Mesendoderm (in vitro differentiated cells): Measurements from ENCODE around the gene PTDSS2.

ENCODE experiments used
- DNase-seq: peaks from one replicate; pipeline ENCODE4 v3.0.0; 2013
- H2AK5ac ChIP-seq: 2 replicates; pipeline ENCODE4 v1.6.1; 2013; ENCODE audit warnings: low read length, inconsistent platforms
- H2BK120ac ChIP-seq: 2 replicates; pipeline ENCODE4 v1.6.1; 2013; ENCODE audit warnings: low read depth, mild to moderate bottlenecking, low read length, moderate library complexity, mixed read lengths
- H2BK15ac ChIP-seq: replicated peaks from 2 replicates; pipeline ENCODE4 v1.6.1; 2013; ENCODE audit warnings: low read depth, mild to moderate bottlenecking, moderate library complexity
- H2BK5ac ChIP-seq: 2 replicates; pipeline ENCODE4 v1.6.1; 2013; ENCODE audit warnings: low read length, inconsistent platforms
- H3K18ac ChIP-seq: 2 replicates; pipeline ENCODE4 v1.6.1; 2013; ENCODE audit warnings: mild to moderate bottlenecking, low read length, mixed read lengths
- H3K23ac ChIP-seq: one replicate; pipeline ENCODE4 v1.6.1; 2013; ENCODE audit warnings: low read length
- H3K27ac ChIP-seq: 2 replicates; pipeline ENCODE4 v1.5.1; 2013; ENCODE audit warnings: low read depth, mild to moderate bottlenecking, inconsistent platforms, low read length, moderate library complexity
- H3K27me3 ChIP-seq: 2 replicates; pipeline ENCODE4 v1.6.1; 2013; ENCODE audit warnings: low read length, control low read depth, mild to moderate bottlenecking, inconsistent platforms; ENCODE audit not compliant: insufficient read depth, poor library complexity
- H3K36me3 ChIP-seq: 2 replicates; pipeline ENCODE4 v1.6.1; 2013; ENCODE audit warnings: low read length, inconsistent platforms; ENCODE audit not compliant: control insufficient read depth, insufficient read depth
- H3K4ac ChIP-seq: one replicate; pipeline ENCODE4 v1.6.1; 2013; ENCODE audit warnings: low read depth, mild to moderate bottlenecking, low read length, moderate library complexity
- H3K4me1 ChIP-seq: 2 replicates; pipeline ENCODE4 v1.6.1; 2013; ENCODE audit warnings: low read depth, low read length, inconsistent platforms; ENCODE audit not compliant: control insufficient read depth
- H3K4me2 ChIP-seq: 2 replicates; pipeline ENCODE4 v1.6.1; 2013; ENCODE audit warnings: low read length
- H3K4me3 ChIP-seq: 2 replicates; pipeline ENCODE4 v1.5.1; 2013; ENCODE audit warnings: mild to moderate bottlenecking, low read length
- H3K56ac ChIP-seq: one replicate; pipeline ENCODE4 v1.6.1; 2013; ENCODE audit warnings: low read length
- H3K79me1 ChIP-seq: 2 replicates; pipeline ENCODE4 v1.6.1; 2013; ENCODE audit warnings: low read length, inconsistent platforms
- H3K79me2 ChIP-seq: 2 replicates; pipeline ENCODE4 v1.6.1; 2013; ENCODE audit warnings: mild to moderate bottlenecking, low read length; ENCODE audit not compliant: control insufficient read depth, insufficient read depth
- H3K9ac ChIP-seq: 2 replicates; pipeline ENCODE4 v1.6.1; 2013; ENCODE audit warnings: low read length, inconsistent platforms
- H4K5ac ChIP-seq: one replicate; pipeline ENCODE4 v1.6.1; 2013; ENCODE audit warnings: low read length
- H4K8ac ChIP-seq: one replicate; pipeline ENCODE4 v1.6.1; 2013; ENCODE audit warnings: low read depth, mild to moderate bottlenecking, control low read depth, low read length, moderate library complexity
- WGBS: extraction: QIAGEN DNeasy Blood & Tissue Kit; methylation state at CpG from one replicate; pipeline ENCODE4 v1.1.7; 2013; ENCODE audit warnings: low lambda C conversion rate, missing lambda C conversion rate; ENCODE audit not compliant: insufficient coverage; ENCODE audit errors: extremely low coverage; 5-methylcytosine and 5-hydroxymethylcytosine counted together

The PTDSS2 gene

GRCh38 chr11:475941-476340, 25.9 kb downstream of the PTDSS2 start:
- H4K5ac ChIP-seq: no peak overlapping the region

GRCh38 chr11:476416-476815, 26.3 kb downstream of the PTDSS2 start:
- Histone ChIP-seq H3K4me2 (no peak overlapping the region), H3K23ac (no peak overlapping the region), H4K8ac (no peak overlapping the region), H3K79me2 (peaks cover 8% of the 10 kb centered on the region), H3K4ac (no peak overlapping the region), H3K79me1 (peaks cover 11% of the 10 kb centered on the region), H2BK120ac (no peak overlapping the region), H3K18ac (no peak overlapping the region), H3K56ac (no peak overlapping the region), H3K9ac (no peak overlapping the region), H2BK5ac (no peak overlapping the region), H2BK15ac (no peak overlapping the region), H4K5ac (no peak overlapping the region), H3K4me1 (no peaks in the 10 kb centered on the region), H3K36me3 (peaks cover 2% of the 10 kb centered on the region), H3K4me3 (no peak overlapping the region), H3K27ac (no peak overlapping the region), H2AK5ac (no peak overlapping the region), H3K27me3 (no peaks in the 10 kb centered on the region)
- WGBS: no CpG with 5 or more reads among the region's 15 CpGs
- no peak for DNase-seq

More at GRCh38 chr11:475941-476340, 25.9 kb downstream of the PTDSS2 start:
- peaks cover 8% of the 10 kb centered on the region for H3K79me2 ChIP-seq
- H3K18ac ChIP-seq: no peak overlapping the region
- no peaks in the 10 kb centered on the region for H3K27me3 ChIP-seq
- no peak overlapping the region for H3K27ac ChIP-seq
- H2AK5ac ChIP-seq: no peak overlapping the region
- peaks cover 11% of the 10 kb centered on the region for H3K79me1 ChIP-seq
- H3K23ac ChIP-seq: no peak overlapping the region
- no peak overlapping the region for H2BK5ac ChIP-seq
- DNase-seq: no peak
- no peak overlapping the region for H3K4ac ChIP-seq
- no peak overlapping the region for H3K56ac ChIP-seq
- no peak overlapping the region for H3K4me2 ChIP-seq
- no peaks in the 10 kb centered on the region for H3K4me1 ChIP-seq
- H3K4me3 ChIP-seq: no peak overlapping the region
- no peak overlapping the region for H2BK15ac ChIP-seq
- peaks cover 2% of the 10 kb centered on the region for H3K36me3 ChIP-seq
- no peak overlapping the region for H2BK120ac ChIP-seq
- H4K8ac ChIP-seq: no peak overlapping the region
- WGBS: no CpG with 5 or more reads among the region's 9 CpGs
- H3K9ac ChIP-seq: no peak overlapping the region

GRCh38 chr11:477052-477715, 27.1 kb downstream of the PTDSS2 start:
- no peak overlapping the region for H4K5ac ChIP-seq
- H2BK5ac ChIP-seq: no peak overlapping the region
- no peaks in the 10 kb centered on the region for H3K4me1 ChIP-seq
- H2AK5ac ChIP-seq: no peak overlapping the region
- H2BK120ac ChIP-seq: no peak overlapping the region
- H2BK15ac ChIP-seq: no peak overlapping the region
- peaks cover 2% of the 10 kb centered on the region for H3K36me3 ChIP-seq
- H3K27ac ChIP-seq: no peak overlapping the region
- H3K79me1 ChIP-seq: peaks cover 11% of the 10 kb centered on the region
- H3K56ac ChIP-seq: no peak overlapping the region
- H3K4me2 ChIP-seq: no peak overlapping the region
- H4K8ac ChIP-seq: no peak overlapping the region
- no peak overlapping the region for H3K9ac ChIP-seq
- no peak overlapping the region for H3K23ac ChIP-seq
- peaks cover 8% of the 10 kb centered on the region for H3K79me2 ChIP-seq
- H3K18ac ChIP-seq: no peak overlapping the region
- WGBS: no CpG with 5 or more reads among the region's 16 CpGs
- H3K27me3 ChIP-seq: no peaks in the 10 kb centered on the region
- DNase-seq: no peak
- H3K4me3 ChIP-seq: no peak overlapping the region
- no peak overlapping the region for H3K4ac ChIP-seq

GRCh38 chr11:479311-479710, 29.2 kb downstream of the PTDSS2 start:
- Histone ChIP-seq H3K4me3 (no peak overlapping the region), H3K4me1 (no peaks in the 10 kb centered on the region), H3K56ac (no peak overlapping the region), H2BK120ac (no peak overlapping the region), H3K27me3 (no peaks in the 10 kb centered on the region), H2AK5ac (no peak overlapping the region), H4K8ac (no peak overlapping the region), H2BK5ac (no peak overlapping the region), H3K4me2 (no peak overlapping the region), H3K79me1 (peaks cover 12% of the 10 kb centered on the region), H3K18ac (no peak overlapping the region), H3K4ac (no peak overlapping the region), H3K79me2 (peaks cover 9% of the 10 kb centered on the region), H3K27ac (no peak overlapping the region), H4K5ac (no peak overlapping the region), H2BK15ac (no peak overlapping the region), H3K36me3 (peaks cover 2% of the 10 kb centered on the region), H3K23ac (no peak overlapping the region), H3K9ac (no peak overlapping the region)
- WGBS: no CpG with 5 or more reads among the region's 13 CpGs
- no peak for DNase-seq

GRCh38 chr11:484616-485015, 34.5 kb downstream of the PTDSS2 start:
- Histone ChIP-seq H3K18ac (no peak overlapping the region), H3K56ac (no peak overlapping the region), H3K4me2 (no peak overlapping the region), H3K4me3 (no peak overlapping the region), H2AK5ac (no peak overlapping the region), H4K5ac (no peak overlapping the region), H2BK15ac (no peak overlapping the region), H3K23ac (no peak overlapping the region), H4K8ac (no peak overlapping the region), H3K79me2 (peaks cover 4% of the 10 kb centered on the region), H3K4me1 (no peaks in the 10 kb centered on the region), H3K27ac (no peak overlapping the region), H3K36me3 (no peaks in the 10 kb centered on the region), H3K79me1 (peaks cover 9% of the 10 kb centered on the region), H2BK120ac (no peak overlapping the region), H3K9ac (no peak overlapping the region), H2BK5ac (no peak overlapping the region), H3K27me3 (no peaks in the 10 kb centered on the region), H3K4ac (no peak overlapping the region)
- no CpG with 5 or more reads among the region's 38 CpGs for WGBS
- no peak for DNase-seq

- no peak overlapping the region for H3K4me2 ChIP-seq
- no peak overlapping the region for H4K8ac ChIP-seq
- no peak overlapping the region for H2BK15ac ChIP-seq
- no peak overlapping the region for H3K23ac ChIP-seq
- no peak overlapping the region for H2BK5ac ChIP-seq
- H4K5ac ChIP-seq: no peak overlapping the region
- H3K9ac ChIP-seq: no peak overlapping the region
- no peak overlapping the region for H3K27ac ChIP-seq
- no peaks in the 10 kb centered on the region for H3K36me3 ChIP-seq
- WGBS: no CpG with 5 or more reads among the region's 23 CpGs
- H3K27me3 ChIP-seq: no peaks in the 10 kb centered on the region
- peaks cover 4% of the 10 kb centered on the region for H3K79me2 ChIP-seq
- H2BK120ac ChIP-seq: no peak overlapping the region
- no peak for DNase-seq
- no peak overlapping the region for H2AK5ac ChIP-seq
- H3K79me1 ChIP-seq: peaks cover 9% of the 10 kb centered on the region
- H3K56ac ChIP-seq: no peak overlapping the region
- H3K18ac ChIP-seq: no peak overlapping the region
- H3K4ac ChIP-seq: no peak overlapping the region
- H3K4me3 ChIP-seq: no peak overlapping the region
- no peaks in the 10 kb centered on the region for H3K4me1 ChIP-seq
Observed at GRCh38 chr11:486189-486588, 36.1 kb downstream of the PTDSS2 start.
